DND-41 (cell line): Measurements from ENCODE around the gene DIAPH2.

Experiments
- ATAC-seq: fragments of 200-7000 bp; cut with Tn5 transposase; 3 replicates; pipeline ENCODE4 v1.9.1; 2021; ENCODE audit warnings: low read depth; ENCODE audit not compliant: insufficient read depth
- DNase-seq: peaks from one replicate; pipeline ENCODE4 v3.0.0-alpha.2; 2020
- H2AFZ ChIP-seq: 2 replicates; pipeline ENCODE4 v1.6.0; 2012; ENCODE audit warnings: low read depth, low read length
- H3K27ac ChIP-seq: 2 replicates; pipeline ENCODE4 v1.5.1; 2012; ENCODE audit warnings: low read length, inconsistent platforms
- H3K27me3 ChIP-seq: fragments of 200-600 bp; sonication (generic); 2 replicates; pipeline ENCODE4 v1.6.0; 2012; ENCODE audit warnings: low read length, mild to moderate bottlenecking, inconsistent platforms; ENCODE audit not compliant: insufficient read depth, poor library complexity
- H3K36me3 ChIP-seq: 2 replicates; pipeline ENCODE4 v1.5.1; 2012; ENCODE audit warnings: low read length, inconsistent platforms; ENCODE audit not compliant: insufficient read depth
- H3K4me1 ChIP-seq: 2 replicates; pipeline ENCODE4 v1.5.1; 2012; ENCODE audit warnings: mild to moderate bottlenecking, low read length; ENCODE audit not compliant: insufficient read depth
- H3K4me2 ChIP-seq: 2 replicates; pipeline ENCODE4 v1.6.0; 2012; ENCODE audit warnings: mild to moderate bottlenecking, moderate library complexity, low read length, inconsistent platforms; ENCODE audit not compliant: insufficient read depth
- H3K4me3 ChIP-seq, 2 experiments: fragments of 200-600 bp in 1 of 2; shearing (Covaris generic) in 1 of 2; 2 replicates each; pipeline ENCODE4 v1.5.1; 2012 to 2016; ENCODE audit warnings: inconsistent platforms in 2 of 2, low read length in 2 of 2, mild to moderate bottlenecking in 2 of 2, low read depth in 1 of 2, moderate library complexity in 1 of 2
- H3K79me2 ChIP-seq: 2 replicates; pipeline ENCODE4 v1.6.0; 2012; ENCODE audit warnings: low read length, inconsistent platforms; ENCODE audit not compliant: insufficient read depth
- H3K9ac ChIP-seq: 2 replicates; pipeline ENCODE4 v1.6.0; 2012; ENCODE audit warnings: low read depth, mild to moderate bottlenecking, inconsistent platforms, low read length, moderate library complexity
- H3K9me3 ChIP-seq: 2 replicates; pipeline ENCODE4 v1.5.1; 2012; ENCODE audit warnings: low read length, moderate library complexity, mild to moderate bottlenecking, inconsistent platforms; ENCODE audit not compliant: insufficient read depth, severe bottlenecking
- H4K20me1 ChIP-seq: 2 replicates; pipeline ENCODE4 v1.6.0; 2012; ENCODE audit warnings: low read length; ENCODE audit not compliant: insufficient read depth
- EZH2 ChIP-seq: IDR thresholded peaks from 3 replicates; pipeline ENCODE4 v1.6.1; 2012; ENCODE audit warnings: borderline replicate concordance, low read depth, mild to moderate bottlenecking, moderate library complexity, low read length, inconsistent platforms; ENCODE audit not compliant: severe bottlenecking
- TF ChIP-seq, protein P1 (sequence below): IDR thresholded peaks from 2 replicates; pipeline ENCODE4 v1.5.1; 2012; ENCODE audit warnings: borderline replicate concordance, low read length, moderate library complexity, mild to moderate bottlenecking; ENCODE audit not compliant: poor library complexity, severe bottlenecking; ENCODE audit errors: extremely low read depth

DIAPH2 gene

DNA sequence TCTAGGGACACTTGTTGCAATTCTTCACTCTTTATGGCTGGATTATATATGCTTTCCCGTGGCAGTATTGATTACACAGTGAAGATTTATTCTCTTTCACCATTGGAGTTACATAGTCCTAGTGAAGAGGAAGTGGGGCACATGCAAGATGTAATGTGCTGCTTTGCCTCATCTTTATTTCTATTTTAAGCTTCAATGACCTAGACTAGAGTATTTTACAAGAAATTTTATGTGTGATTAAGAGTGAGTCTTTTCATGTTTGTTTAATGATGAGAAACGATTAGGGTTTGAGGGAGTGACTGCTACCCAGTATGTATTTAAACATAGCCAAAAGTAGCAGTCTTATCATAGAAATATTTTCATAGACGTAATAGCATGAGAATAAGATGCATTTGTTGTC lies 30.8 kb downstream of the DIAPH2 start:
- Histone ChIP-seq H3K9ac (no peak overlapping the region), H3K4me3 (no peak overlapping the region), H3K4me1 (no peaks in the 10 kb centered on the region), H3K79me2 (peaks cover 9% of the 10 kb centered on the region; the same call in 1 of the 2 replicates), H3K27ac (no peak overlapping the region), H3K4me2 (no peak overlapping the region), H3K9me3 (no peaks in the 10 kb centered on the region), H3K36me3 (no peaks in the 10 kb centered on the region), H3K27me3 (no peaks in the 10 kb centered on the region), H2AFZ (no peak overlapping the region), H4K20me1 (no peaks in the 10 kb centered on the region)
- no peak for TF ChIP-seq EZH2
- TF ChIP-seq, protein P1, sequence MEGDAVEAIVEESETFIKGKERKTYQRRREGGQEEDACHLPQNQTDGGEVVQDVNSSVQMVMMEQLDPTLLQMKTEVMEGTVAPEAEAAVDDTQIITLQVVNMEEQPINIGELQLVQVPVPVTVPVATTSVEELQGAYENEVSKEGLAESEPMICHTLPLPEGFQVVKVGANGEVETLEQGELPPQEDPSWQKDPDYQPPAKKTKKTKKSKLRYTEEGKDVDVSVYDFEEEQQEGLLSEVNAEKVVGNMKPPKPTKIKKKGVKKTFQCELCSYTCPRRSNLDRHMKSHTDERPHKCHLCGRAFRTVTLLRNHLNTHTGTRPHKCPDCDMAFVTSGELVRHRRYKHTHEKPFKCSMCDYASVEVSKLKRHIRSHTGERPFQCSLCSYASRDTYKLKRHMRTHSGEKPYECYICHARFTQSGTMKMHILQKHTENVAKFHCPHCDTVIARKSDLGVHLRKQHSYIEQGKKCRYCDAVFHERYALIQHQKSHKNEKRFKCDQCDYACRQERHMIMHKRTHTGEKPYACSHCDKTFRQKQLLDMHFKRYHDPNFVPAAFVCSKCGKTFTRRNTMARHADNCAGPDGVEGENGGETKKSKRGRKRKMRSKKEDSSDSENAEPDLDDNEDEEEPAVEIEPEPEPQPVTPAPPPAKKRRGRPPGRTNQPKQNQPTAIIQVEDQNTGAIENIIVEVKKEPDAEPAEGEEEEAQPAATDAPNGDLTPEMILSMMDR, result no peak
- no peak for ATAC-seq
- DNase-seq, result no peak

DNA sequence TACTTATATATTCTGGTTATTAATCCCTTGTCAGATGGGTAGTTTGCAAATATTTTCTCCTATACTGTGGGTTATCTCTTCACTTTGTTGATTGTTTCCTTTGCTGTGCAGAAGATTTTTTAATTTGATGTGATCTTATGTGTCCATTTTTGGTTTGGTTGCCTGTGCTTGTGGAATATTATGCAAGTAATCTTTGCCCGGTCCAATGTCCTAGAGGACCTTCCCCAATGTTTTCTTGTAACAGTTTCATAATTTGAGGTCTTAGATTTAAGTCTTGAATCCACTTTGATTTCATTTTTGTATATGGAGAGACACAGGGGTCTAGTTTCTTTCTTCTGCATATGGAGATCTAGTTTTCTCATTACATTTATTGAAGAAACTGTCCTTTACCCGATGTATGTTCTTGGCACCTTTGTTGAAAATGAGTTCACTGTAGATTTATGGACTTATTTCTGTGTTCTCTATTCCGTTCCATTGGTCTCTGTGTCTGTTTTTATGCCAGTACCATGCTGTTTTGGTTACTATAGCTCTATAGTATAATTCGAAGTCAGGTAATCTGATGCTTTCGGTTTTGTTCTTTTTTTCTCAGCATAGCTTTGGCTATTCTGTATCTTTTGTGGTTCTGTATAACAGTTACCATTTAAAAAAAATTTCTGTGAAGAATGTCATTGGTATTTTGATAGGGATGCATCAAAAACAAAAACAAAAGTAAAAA lies 34.7 kb downstream of the DIAPH2 start:
- Histone ChIP-seq H3K27ac (no peak overlapping the region), H3K9me3 (no peaks in the 10 kb centered on the region), H3K79me2 (peaks cover 10% of the 10 kb centered on the region; the same call in 1 of the 2 replicates), H3K36me3 (no peaks in the 10 kb centered on the region), H2AFZ (no peak overlapping the region), H3K9ac (no peak overlapping the region), H4K20me1 (no peaks in the 10 kb centered on the region), H3K4me1 (no peaks in the 10 kb centered on the region), H3K4me2 (no peak overlapping the region), H3K4me3 (no peak overlapping the region), H3K27me3 (no peaks in the 10 kb centered on the region)
- ATAC-seq (no peak), DNase-seq (no peak)
- TF ChIP-seq EZH2, result no peak
- TF ChIP-seq, protein P1, result no peak

DNA sequence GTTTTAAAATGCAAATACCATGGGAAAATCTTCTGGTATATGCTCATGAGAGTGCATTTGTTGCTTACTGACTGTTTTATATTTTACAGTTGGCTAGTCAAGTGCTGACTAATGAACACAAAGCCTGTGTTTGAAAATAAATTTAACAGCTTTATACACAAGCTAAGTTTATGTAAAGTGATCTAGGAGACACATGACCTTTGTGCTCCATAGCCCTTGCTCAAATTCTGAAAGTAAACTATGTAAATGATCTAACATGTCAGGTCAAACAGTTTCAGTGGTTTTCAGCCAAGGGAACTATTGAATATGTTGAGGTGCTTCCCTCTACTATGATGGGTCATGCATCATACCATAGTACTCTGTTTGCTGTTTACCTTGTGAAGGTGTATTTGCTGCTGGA lies 36.7 kb downstream of the DIAPH2 start:
- Histone ChIP-seq H3K4me3 (no peak overlapping the region), H3K79me2 (peaks cover 10% of the 10 kb centered on the region; the same call in 1 of the 2 replicates), H2AFZ (no peak overlapping the region), H3K9me3 (no peaks in the 10 kb centered on the region), H4K20me1 (no peaks in the 10 kb centered on the region), H3K27me3 (no peaks in the 10 kb centered on the region), H3K36me3 (no peaks in the 10 kb centered on the region), H3K4me2 (no peak overlapping the region), H3K27ac (no peak overlapping the region), H3K9ac (no peak overlapping the region), H3K4me1 (no peaks in the 10 kb centered on the region)
- TF ChIP-seq, protein P1, result no peak
- no peak for TF ChIP-seq EZH2
- DNase-seq (no peak), ATAC-seq (no peak)
